Measurements from ENCODE around the gene KDM5A.

DNA sequence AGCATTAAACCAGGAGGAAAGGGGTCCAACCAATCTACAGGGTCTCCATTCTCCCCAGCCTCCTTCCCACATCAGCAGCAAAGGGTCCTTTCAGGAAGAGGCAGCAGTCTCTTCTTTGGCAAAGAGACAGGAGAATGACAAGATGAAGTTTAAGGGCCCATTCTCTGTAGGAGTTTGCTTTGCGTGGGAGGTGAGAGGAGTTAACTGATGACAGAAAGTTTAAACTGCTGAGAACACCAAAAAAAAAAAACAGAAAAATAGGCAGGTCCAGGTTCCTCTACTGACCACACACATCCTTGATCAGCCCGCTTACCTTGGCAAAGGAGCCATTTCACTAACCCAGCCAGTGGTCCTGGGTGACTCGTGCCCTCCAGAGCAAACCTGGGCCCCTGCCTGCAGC lies 132.2 kb downstream of the KDM5A start:
- no peak for TF ChIP-seq GATA2 (IDR thresholded peaks at IDR 0.05; ENCODE audit: low read depth, low read length)
- no peak for TF ChIP-seq GATA3 (IDR thresholded peaks at IDR 0.05; ENCODE audit: low read depth, low read length)
